HepG2 (cell line): ENCODE data around the gene TOMM22. TPM values are rescaled to one million over a fixed set of nuclear protein-coding genes. Genes with fewer than 3 reads are reported as not detected.
A peak's percentile ranks its signal among the peaks of the same experiment; 100 is the strongest.

Experiments used
- BHLHE40 ChIP-seq: IDR thresholded peaks from 2 replicates; pipeline ENCODE4 v1.6.1; 2011; ENCODE audit warnings: low read length, improper control_type of control experiment
- GABPA ChIP-seq, 2 experiments: IDR thresholded peaks; 2 replicates each; pipeline ENCODE4 v1.6.1; 2011 to 2016; ENCODE audit warnings: low read depth in 2 of 2, low read length in 1 of 2, missing biosample characterization in 1 of 2, missing genetic modification characterization in 1 of 2
- MAZ ChIP-seq, 2 experiments: sonication (generic) in 1 of 2; formaldehyde crosslinking in 1 of 2; IDR thresholded peaks; 2 replicates each; pipeline versions ENCODE4 v1.5.0 to v1.6.1; 2012 to 2020; ENCODE audit warnings: low read depth in 2 of 2, mild to moderate bottlenecking in 2 of 2, borderline replicate concordance in 1 of 2, improper control_type of control experiment in 1 of 2, low read length in 1 of 2, missing genetic modification reagents in 1 of 2, moderate library complexity in 1 of 2
- MBNL3 ChIP-seq: fragments of 250-450 bp; sonication (Bioruptor Pico); conservative IDR thresholded peaks from 2 replicates; pipeline ENCODE4 v1.8.0; 2022; ENCODE audit warnings: mild to moderate bottlenecking, inconsistent platforms
- MIER2 ChIP-seq: IDR thresholded peaks from 2 replicates; pipeline ENCODE4 v1.6.1; 2016; ENCODE audit warnings: missing biosample characterization, missing genetic modification reagents
- RFXAP ChIP-seq: sonication (generic); formaldehyde crosslinking; IDR thresholded peaks from 2 replicates; pipeline ENCODE4 v1.4.0; 2020; ENCODE audit warnings: missing genetic modification reagents, borderline replicate concordance
- TEAD3 ChIP-seq: optimal IDR thresholded peaks from 2 replicates; pipeline ENCODE3; 2016; ENCODE audit warnings: borderline replicate concordance
- ZBTB42 ChIP-seq: sonication (generic); formaldehyde crosslinking; IDR thresholded peaks from 2 replicates; pipeline ENCODE4 v1.5.0; 2020; ENCODE audit warnings: mild to moderate bottlenecking, missing genetic modification reagents
- ZNF33A ChIP-seq: sonication (generic); formaldehyde crosslinking; IDR thresholded peaks from 2 replicates; pipeline ENCODE4 v1.5.1; 2020; ENCODE audit warnings: missing genetic modification reagents, mild to moderate bottlenecking, moderate library complexity, borderline replicate concordance
- ZNF747 ChIP-seq: sonication (generic); formaldehyde crosslinking; IDR thresholded peaks from 2 replicates; pipeline ENCODE4 v1.8.1; 2023; ENCODE audit warnings: missing genetic modification reagents, mild to moderate bottlenecking, borderline replicate concordance
- polyA plus RNA-seq, 8 experiments: library from polyadenylated mRNA; depleted of rRNA in 3 of 8; stranded (reverse) in 7 of 8; unstranded in 1 of 8; fragments of >200 nt; fragmentation: Illumina TruSeq in 4 of 8; extraction: Trizol in 4 of 8; gene quantifications; 2 replicates each; pipeline versions ENCODE4 v1.2.1 to v1.2.3, GENCODE V29; 2011 to 2016; ENCODE audit warnings: low read depth in 4 of 8, missing spikeins in 1 of 8, mixed read lengths in 1 of 8; ENCODE audit not compliant: insufficient read depth in 1 of 8
- total RNA-seq, 5 experiments: library from RNA; depleted of rRNA; stranded (reverse); fragments of >200 nt; fragmentation: Illumina TruSeq; extraction: Trizol; gene quantifications; 2 replicates each; pipeline ENCODE4 v1.2.3, GENCODE V29; 2016; ENCODE audit warnings: low read depth in 1 of 5
- TF ChIP-seq, protein P1 (sequence below): sonication (generic); formaldehyde crosslinking; IDR thresholded peaks from 2 replicates; pipeline ENCODE4 v1.5.0; 2020; ENCODE audit warnings: missing genetic modification reagents
- TF ChIP-seq, protein P2 (sequence below): sonication (generic); formaldehyde crosslinking; IDR thresholded peaks from 2 replicates; pipeline ENCODE4 v1.9.0; 2021; ENCODE audit warnings: missing genetic modification reagents, borderline replicate concordance
- TF ChIP-seq, protein P3 (sequence below): sonication (generic); formaldehyde crosslinking; IDR thresholded peaks from 2 replicates; pipeline ENCODE4 v1.9.0; 2022; ENCODE audit warnings: missing genetic modification reagents, mild to moderate bottlenecking, borderline replicate concordance
- TF ChIP-seq, protein P4 (sequence below): sonication (generic); IDR thresholded peaks from 2 replicates; pipeline ENCODE4 v1.6.1; 2016; ENCODE audit warnings: low read depth, borderline replicate concordance
- TF ChIP-seq, protein P5 (sequence below): sonication (generic); formaldehyde crosslinking; IDR thresholded peaks from 2 replicates; pipeline ENCODE4 v1.4.0; 2020; ENCODE audit warnings: mild to moderate bottlenecking, missing genetic modification reagents
- TF ChIP-seq, protein P6 (sequence below): sonication (generic); formaldehyde crosslinking; IDR thresholded peaks from 2 replicates; pipeline ENCODE4 v1.8.0; 2022; ENCODE audit warnings: mild to moderate bottlenecking, missing genetic modification reagents, moderate library complexity

The TOMM22 gene
- total and polyA plus RNA-seq, 2 of the 13 experiments (the other 11 are each of a cell fraction or from before 2014, with no cell fraction given): 46.9 to 118 TPM

DNA sequence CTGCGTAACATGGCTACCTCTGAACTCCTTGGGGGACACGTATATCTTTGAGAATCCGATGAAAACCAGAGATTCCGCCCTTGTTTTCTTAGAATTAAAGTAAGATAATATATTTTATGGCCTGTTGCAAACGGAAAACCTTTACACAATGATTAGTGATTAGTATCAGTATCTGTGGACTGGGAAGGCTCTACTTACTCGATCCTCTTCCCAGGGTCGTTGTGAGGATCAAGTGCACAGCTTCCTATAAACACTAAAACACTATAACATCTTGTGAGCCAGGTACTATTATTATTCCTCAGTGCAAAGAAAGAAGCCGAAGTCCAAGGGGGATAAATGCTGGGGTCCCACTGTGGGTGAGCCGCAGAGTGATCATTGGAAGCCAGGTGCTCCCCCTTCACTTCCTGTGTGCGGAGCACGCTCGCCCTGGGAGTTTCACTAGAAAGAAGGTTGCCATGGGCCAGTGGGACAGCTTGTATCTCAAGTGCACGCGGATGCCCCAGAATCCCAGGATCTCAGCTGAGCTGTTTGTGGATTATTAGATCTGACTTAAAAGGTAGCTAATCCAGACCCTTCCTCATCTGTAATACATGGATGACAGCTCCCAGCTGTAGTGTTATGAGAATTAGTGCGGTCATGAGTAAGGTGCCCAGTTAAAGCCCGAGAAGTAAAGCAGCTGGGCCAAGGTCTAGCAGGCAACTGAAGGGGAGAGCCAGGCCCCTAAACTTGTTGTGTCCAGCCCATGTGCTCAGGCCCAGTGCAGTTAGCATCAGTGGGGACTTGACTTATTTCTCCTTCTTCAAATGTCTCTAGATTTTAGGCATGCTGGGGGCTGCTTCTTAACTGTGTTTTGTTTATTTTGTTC lies 24.5 kb upstream of the TOMM22 start (continued):
- TF ChIP-seq, protein P1, sequence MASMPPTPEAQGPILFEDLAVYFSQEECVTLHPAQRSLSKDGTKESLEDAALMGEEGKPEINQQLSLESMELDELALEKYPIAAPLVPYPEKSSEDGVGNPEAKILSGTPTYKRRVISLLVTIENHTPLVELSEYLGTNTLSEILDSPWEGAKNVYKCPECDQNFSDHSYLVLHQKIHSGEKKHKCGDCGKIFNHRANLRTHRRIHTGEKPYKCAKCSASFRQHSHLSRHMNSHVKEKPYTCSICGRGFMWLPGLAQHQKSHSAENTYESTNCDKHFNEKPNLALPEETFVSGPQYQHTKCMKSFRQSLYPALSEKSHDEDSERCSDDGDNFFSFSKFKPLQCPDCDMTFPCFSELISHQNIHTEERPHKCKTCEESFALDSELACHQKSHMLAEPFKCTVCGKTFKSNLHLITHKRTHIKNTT: no peak
- TF ChIP-seq, protein P2, sequence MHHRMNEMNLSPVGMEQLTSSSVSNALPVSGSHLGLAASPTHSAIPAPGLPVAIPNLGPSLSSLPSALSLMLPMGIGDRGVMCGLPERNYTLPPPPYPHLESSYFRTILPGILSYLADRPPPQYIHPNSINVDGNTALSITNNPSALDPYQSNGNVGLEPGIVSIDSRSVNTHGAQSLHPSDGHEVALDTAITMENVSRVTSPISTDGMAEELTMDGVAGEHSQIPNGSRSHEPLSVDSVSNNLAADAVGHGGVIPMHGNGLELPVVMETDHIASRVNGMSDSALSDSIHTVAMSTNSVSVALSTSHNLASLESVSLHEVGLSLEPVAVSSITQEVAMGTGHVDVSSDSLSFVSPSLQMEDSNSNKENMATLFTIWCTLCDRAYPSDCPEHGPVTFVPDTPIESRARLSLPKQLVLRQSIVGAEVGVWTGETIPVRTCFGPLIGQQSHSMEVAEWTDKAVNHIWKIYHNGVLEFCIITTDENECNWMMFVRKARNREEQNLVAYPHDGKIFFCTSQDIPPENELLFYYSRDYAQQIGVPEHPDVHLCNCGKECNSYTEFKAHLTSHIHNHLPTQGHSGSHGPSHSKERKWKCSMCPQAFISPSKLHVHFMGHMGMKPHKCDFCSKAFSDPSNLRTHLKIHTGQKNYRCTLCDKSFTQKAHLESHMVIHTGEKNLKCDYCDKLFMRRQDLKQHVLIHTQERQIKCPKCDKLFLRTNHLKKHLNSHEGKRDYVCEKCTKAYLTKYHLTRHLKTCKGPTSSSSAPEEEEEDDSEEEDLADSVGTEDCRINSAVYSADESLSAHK (CRISPR knock-in tag): no peak
- no peak for TF ChIP-seq TEAD3 (CRISPR knock-in tag)
- no peak for TF ChIP-seq BHLHE40
- TF ChIP-seq, protein P3, sequence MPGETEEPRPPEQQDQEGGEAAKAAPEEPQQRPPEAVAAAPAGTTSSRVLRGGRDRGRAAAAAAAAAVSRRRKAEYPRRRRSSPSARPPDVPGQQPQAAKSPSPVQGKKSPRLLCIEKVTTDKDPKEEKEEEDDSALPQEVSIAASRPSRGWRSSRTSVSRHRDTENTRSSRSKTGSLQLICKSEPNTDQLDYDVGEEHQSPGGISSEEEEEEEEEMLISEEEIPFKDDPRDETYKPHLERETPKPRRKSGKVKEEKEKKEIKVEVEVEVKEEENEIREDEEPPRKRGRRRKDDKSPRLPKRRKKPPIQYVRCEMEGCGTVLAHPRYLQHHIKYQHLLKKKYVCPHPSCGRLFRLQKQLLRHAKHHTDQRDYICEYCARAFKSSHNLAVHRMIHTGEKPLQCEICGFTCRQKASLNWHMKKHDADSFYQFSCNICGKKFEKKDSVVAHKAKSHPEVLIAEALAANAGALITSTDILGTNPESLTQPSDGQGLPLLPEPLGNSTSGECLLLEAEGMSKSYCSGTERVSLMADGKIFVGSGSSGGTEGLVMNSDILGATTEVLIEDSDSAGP: no peak
- TF ChIP-seq MAZ (IDR thresholded peaks at IDR 0.05; ENCODE audit: borderline replicate concordance, low read depth, low read length): no peak
- TF ChIP-seq MAZ (CRISPR knock-in tag; IDR thresholded peaks at IDR 0.05; ENCODE audit: low read depth): 0 out of 2 replicates have a peak, but pooled peaks have one; percentile 53
- TF ChIP-seq MIER2: no peak
- TF ChIP-seq ZBTB42 (CRISPR knock-in tag): no peak
- TF ChIP-seq ZNF747 (CRISPR knock-in tag): no peak
- TF ChIP-seq, protein P4, sequence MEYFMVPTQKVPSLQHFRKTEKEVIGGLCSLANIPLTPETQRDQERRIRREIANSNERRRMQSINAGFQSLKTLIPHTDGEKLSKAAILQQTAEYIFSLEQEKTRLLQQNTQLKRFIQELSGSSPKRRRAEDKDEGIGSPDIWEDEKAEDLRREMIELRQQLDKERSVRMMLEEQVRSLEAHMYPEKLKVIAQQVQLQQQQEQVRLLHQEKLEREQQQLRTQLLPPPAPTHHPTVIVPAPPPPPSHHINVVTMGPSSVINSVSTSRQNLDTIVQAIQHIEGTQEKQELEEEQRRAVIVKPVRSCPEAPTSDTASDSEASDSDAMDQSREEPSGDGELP: 0 out of 2 replicates have a peak, but pooled peaks have one; percentile 39
- TF ChIP-seq RFXAP (CRISPR knock-in tag): no peak
- no peak for TF ChIP-seq ZNF33A (CRISPR knock-in tag)
- no peak for TF ChIP-seq MBNL3 (CRISPR knock-in tag)
- TF ChIP-seq, protein P5, sequence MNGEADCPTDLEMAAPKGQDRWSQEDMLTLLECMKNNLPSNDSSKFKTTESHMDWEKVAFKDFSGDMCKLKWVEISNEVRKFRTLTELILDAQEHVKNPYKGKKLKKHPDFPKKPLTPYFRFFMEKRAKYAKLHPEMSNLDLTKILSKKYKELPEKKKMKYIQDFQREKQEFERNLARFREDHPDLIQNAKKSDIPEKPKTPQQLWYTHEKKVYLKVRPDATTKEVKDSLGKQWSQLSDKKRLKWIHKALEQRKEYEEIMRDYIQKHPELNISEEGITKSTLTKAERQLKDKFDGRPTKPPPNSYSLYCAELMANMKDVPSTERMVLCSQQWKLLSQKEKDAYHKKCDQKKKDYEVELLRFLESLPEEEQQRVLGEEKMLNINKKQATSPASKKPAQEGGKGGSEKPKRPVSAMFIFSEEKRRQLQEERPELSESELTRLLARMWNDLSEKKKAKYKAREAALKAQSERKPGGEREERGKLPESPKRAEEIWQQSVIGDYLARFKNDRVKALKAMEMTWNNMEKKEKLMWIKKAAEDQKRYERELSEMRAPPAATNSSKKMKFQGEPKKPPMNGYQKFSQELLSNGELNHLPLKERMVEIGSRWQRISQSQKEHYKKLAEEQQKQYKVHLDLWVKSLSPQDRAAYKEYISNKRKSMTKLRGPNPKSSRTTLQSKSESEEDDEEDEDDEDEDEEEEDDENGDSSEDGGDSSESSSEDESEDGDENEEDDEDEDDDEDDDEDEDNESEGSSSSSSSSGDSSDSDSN (CRISPR knock-in tag): no peak
- no peak for TF ChIP-seq GABPA (IDR thresholded peaks at IDR 0.05; ENCODE audit: low read depth, low read length)
- peak; percentile 55; the same call in 1 of the 2 replicates for TF ChIP-seq GABPA (CRISPR knock-in tag; IDR thresholded peaks at IDR 0.05; ENCODE audit: low read depth)
- TF ChIP-seq, protein P6, sequence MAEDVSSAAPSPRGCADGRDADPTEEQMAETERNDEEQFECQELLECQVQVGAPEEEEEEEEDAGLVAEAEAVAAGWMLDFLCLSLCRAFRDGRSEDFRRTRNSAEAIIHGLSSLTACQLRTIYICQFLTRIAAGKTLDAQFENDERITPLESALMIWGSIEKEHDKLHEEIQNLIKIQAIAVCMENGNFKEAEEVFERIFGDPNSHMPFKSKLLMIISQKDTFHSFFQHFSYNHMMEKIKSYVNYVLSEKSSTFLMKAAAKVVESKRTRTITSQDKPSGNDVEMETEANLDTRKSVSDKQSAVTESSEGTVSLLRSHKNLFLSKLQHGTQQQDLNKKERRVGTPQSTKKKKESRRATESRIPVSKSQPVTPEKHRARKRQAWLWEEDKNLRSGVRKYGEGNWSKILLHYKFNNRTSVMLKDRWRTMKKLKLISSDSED (CRISPR knock-in tag): no peak
